ENCODE data around the gene MXD1. TPM values are rescaled to one million over a fixed set of nuclear protein-coding genes. Genes with fewer than 3 reads are reported as not detected.
"Not testable (repeated sequence)": the region's sequence is repeated elsewhere in the genome, so short reads cannot be mapped to it uniquely, and the experiment has no call there.

Gene MXD1
- total RNA-seq, 1 donor from 2014 or later: 30.5 TPM

DNA sequence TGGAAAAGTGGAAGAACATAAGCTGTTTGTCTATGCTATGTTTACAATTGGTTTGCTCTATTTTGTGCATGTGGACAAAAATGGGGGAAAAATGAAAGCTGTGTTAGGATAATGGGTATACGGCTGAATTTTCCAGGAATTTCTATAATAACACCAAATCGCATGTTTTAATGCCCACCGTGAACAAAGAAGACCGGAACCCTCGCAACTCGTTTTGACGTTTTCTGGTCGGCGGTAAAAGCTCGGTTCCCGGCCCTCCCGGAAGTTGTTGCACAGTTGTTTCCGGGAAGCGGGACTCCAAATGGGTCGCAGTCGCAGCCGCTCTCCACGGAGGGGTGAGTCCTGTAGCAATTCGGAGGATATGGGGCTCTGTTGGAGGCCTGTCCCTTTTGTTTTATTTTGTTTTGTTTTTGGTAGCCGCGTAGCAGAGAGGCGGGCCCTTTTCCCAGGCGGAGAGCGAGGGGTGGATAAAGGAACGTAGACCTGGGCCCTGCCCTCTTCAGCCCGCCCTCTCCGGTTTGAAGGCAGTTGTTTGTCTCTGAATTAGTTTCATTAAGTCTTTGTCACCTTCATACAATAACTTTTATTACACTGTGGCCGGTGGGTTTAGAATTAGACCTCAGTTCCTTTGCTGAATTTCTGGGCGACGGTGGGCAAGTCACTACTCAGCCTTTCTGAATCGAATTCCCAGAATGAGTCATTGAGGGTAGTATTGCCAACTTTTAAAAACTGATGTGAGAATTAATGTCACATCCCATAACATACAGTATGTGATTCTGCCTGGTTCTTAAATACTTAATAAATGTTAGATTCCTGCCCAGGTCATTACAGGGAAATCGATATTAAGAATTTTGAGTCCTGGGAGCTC, 21.0 kb upstream of the MXD1 start, which contains the start of gene SNRNP27:
TSS of gene SNRNP27 (plus strand) at position 273 of the 868 bp plus-strand sequence. CDS start at position 302, 29 bp downstream.
- Histone ChIP-seq H3K27me3 (ENCODE audit: control insufficient read depth, insufficient read depth, low read length) (no peaks in the 10 kb centered on the region), H3K36me3 (ENCODE audit: control insufficient read depth, insufficient read depth, low read length) (peaks cover 1% of the 10 kb centered on the region), H3K4me3 (ENCODE audit: low read depth, low read length) (peak within 1 kb of the TSS; percentile 76)
- no peak for TF ChIP-seq CTCF (IDR thresholded peaks at IDR 0.05; ENCODE audit: insufficient read depth, low read length, severe bottlenecking)
- DNase-seq (ENCODE audit: low read depth) (peak; percentile 78), FAIRE-seq (no peak)

- not testable (repeated sequence) for H3K36me3 ChIP-seq (ENCODE audit: control insufficient read depth, insufficient read depth, low read length); FAIRE-seq; DNase-seq (ENCODE audit: low read depth); H3K27me3 ChIP-seq (ENCODE audit: control insufficient read depth, insufficient read depth, low read length)
- H3K4me3 ChIP-seq (ENCODE audit: low read depth, low read length): peak overlapping the region; percentile 76
Measured at GRCh38 chr2:69894737-69895136, 20.2 kb upstream of the MXD1 start.

- Histone ChIP-seq H3K27me3 (ENCODE audit: control insufficient read depth, insufficient read depth, low read length) (no peaks in the 10 kb centered on the region), H3K36me3 (ENCODE audit: control insufficient read depth, insufficient read depth, low read length) (peaks cover 11% of the 10 kb centered on the region), H3K4me3 (ENCODE audit: low read depth, low read length) (no peak overlapping the region)
- no peak for DNase-seq (ENCODE audit: low read depth)
- no peak for TF ChIP-seq CTCF (IDR thresholded peaks at IDR 0.05; ENCODE audit: insufficient read depth, low read length, severe bottlenecking)
- peak; percentile 75 for FAIRE-seq
Measured at GRCh38 chr2:69902213-69902922, 12.5 kb upstream of the MXD1 start.

DNA sequence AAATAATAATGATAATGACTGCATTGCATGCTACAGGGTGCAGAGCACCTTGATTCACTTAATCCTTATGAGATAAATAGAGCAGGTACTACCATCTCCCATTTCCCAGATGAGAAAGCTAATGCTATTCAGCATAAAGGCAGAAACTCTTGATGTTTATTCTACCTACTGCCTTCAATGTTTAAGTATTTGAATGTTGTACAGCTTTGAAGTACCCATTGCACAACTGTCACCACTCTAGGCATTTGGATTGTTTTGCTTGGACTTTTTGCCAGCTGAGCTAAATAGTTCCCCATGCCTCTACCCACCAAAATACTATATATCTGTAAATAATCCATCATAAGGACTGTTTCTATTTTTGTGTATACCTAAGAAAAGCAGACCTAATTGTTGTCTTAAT, 7.7 kb upstream of the MXD1 start:
- TF ChIP-seq CTCF (IDR thresholded peaks at IDR 0.05; ENCODE audit: insufficient read depth, low read length, severe bottlenecking): no peak
- Histone ChIP-seq H3K27me3 (ENCODE audit: control insufficient read depth, insufficient read depth, low read length) (no peaks in the 10 kb centered on the region), H3K4me3 (ENCODE audit: low read depth, low read length) (no peak overlapping the region), H3K36me3 (ENCODE audit: control insufficient read depth, insufficient read depth, low read length) (peaks cover 7% of the 10 kb centered on the region)
- no peak for DNase-seq (ENCODE audit: low read depth)
- no peak for FAIRE-seq

DNA sequence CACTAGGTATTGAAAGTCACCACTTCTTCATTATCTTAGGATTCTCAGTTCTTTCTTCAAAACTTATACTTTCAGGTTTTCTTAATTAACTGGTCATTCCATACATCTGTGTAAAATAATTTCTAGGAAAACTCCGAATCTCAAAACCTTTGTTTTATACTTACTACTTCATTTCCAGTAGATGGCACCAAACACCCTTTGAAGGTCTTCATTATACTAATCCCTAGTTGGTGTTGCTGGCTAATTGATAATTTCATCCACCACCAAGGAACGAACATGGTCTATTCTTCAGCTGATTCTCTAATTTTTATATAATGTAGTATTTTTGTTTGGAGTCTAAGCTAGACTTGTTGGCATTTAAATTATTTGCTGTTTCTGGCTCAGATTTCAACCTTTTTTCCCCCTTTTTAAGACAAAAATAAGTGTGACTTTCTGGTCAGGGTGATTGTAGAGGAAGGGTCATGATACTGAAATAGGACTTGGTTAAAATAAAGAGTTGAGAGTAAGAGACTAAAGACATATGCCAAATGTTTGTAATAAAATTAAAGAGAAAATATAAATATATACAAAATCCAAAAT, 2.8 kb upstream of the MXD1 start:
- Histone ChIP-seq H3K27me3 (ENCODE audit: control insufficient read depth, insufficient read depth, low read length) (no peaks in the 10 kb centered on the region), H3K4me3 (ENCODE audit: low read depth, low read length) (no peak overlapping the region), H3K36me3 (ENCODE audit: control insufficient read depth, insufficient read depth, low read length) (peaks cover 7% of the 10 kb centered on the region)
- peak; percentile 58 for DNase-seq (ENCODE audit: low read depth)
- FAIRE-seq: no peak
- TF ChIP-seq CTCF (IDR thresholded peaks at IDR 0.05; ENCODE audit: insufficient read depth, low read length, severe bottlenecking): peak; percentile 34
